ENCODE measurements around the gene CA6.

DNA sequence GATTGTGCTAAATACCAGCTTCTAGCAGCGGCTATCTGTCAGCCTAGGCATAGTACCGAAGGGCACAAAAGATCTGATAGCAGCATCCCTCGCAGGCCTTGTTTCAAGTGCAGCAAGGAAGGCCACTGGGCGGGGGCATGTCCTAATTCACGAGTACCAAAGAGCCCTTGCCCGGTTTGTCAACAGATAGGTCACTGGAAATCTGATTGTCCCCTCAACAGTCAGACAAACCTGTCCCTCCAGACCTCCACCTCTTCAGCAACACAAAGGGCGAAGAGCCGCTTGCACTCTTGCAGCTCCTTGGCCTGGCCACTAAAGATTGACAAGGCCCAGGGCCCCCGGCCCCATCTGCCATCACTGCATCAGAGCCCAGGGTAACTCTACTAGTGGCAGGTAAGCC, 22.7 kb upstream of the CA6 start:
- TF ChIP-seq ZNF274 (IDR thresholded peaks at IDR 0.05; ENCODE audit: low read depth, low read length) = no peak
- no peak for TF ChIP-seq YY1 (IDR thresholded peaks at IDR 0.05; ENCODE audit: insufficient read depth, insufficient read length)
- TF ChIP-seq SUZ12 (IDR thresholded peaks at IDR 0.05; ENCODE audit: extremely low read depth, insufficient read depth, insufficient read length) = no peak
